ENCODE data around the gene LHPP. TPM values are rescaled to one million over a fixed set of nuclear protein-coding genes. Genes with fewer than 3 reads are reported as not detected.

LHPP gene
- total and polyA plus RNA-seq, 10 of the 15 experiments (the other 5 are each of a cell fraction or from before 2014, with no cell fraction given), result 0.79 to 9.8 (median 6.7) TPM

- TF ChIP-seq, protein P1, sequence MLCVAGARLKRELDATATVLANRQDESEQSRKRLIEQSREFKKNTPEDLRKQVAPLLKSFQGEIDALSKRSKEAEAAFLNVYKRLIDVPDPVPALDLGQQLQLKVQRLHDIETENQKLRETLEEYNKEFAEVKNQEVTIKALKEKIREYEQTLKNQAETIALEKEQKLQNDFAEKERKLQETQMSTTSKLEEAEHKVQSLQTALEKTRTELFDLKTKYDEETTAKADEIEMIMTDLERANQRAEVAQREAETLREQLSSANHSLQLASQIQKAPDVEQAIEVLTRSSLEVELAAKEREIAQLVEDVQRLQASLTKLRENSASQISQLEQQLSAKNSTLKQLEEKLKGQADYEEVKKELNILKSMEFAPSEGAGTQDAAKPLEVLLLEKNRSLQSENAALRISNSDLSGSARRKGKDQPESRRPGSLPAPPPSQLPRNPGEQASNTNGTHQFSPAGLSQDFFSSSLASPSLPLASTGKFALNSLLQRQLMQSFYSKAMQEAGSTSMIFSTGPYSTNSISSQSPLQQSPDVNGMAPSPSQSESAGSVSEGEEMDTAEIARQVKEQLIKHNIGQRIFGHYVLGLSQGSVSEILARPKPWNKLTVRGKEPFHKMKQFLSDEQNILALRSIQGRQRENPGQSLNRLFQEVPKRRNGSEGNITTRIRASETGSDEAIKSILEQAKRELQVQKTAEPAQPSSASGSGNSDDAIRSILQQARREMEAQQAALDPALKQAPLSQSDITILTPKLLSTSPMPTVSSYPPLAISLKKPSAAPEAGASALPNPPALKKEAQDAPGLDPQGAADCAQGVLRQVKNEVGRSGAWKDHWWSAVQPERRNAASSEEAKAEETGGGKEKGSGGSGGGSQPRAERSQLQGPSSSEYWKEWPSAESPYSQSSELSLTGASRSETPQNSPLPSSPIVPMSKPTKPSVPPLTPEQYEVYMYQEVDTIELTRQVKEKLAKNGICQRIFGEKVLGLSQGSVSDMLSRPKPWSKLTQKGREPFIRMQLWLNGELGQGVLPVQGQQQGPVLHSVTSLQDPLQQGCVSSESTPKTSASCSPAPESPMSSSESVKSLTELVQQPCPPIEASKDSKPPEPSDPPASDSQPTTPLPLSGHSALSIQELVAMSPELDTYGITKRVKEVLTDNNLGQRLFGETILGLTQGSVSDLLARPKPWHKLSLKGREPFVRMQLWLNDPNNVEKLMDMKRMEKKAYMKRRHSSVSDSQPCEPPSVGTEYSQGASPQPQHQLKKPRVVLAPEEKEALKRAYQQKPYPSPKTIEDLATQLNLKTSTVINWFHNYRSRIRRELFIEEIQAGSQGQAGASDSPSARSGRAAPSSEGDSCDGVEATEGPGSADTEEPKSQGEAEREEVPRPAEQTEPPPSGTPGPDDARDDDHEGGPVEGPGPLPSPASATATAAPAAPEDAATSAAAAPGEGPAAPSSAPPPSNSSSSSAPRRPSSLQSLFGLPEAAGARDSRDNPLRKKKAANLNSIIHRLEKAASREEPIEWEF (IDR thresholded peaks at IDR 0.05; ENCODE audit: insufficient replicate concordance, low read depth, low read length), result no peak
- TF ChIP-seq PAX5 (IDR thresholded peaks at IDR 0.05; ENCODE audit: borderline replicate concordance, low read depth, low read length) (no peak), EGR1 (IDR thresholded peaks at IDR 0.05; ENCODE audit: borderline replicate concordance in 1 of 2, low read depth in 2 of 2, low read length in 2 of 2) (peak in 1 of 2 experiments; percentile 91; a peak in 2 of 3 replicates), IKZF2 (IDR thresholded peaks at IDR 0.05) (peak in 1 of 2 experiments; percentile 47; a peak in 1 of 4 replicates)
These were observed 158.3 kb downstream of the LHPP start (continued) for GRCh38 chr10:124619802-124620490.

- Histone ChIP-seq H4K20me1 (ENCODE audit: control insufficient read depth, insufficient read depth) (no peaks in the 10 kb centered on the region), H3K9ac (ENCODE audit: control insufficient read depth, insufficient read depth, low read length) (no peak overlapping the region), H3K9me3 (replicated peaks; ENCODE audit: control insufficient read depth, insufficient read depth, low read length) (no peaks in the 10 kb centered on the region), H2AFZ (ENCODE audit: control insufficient read depth, low read depth, low read length) (no peak overlapping the region), H3K4me2 (ENCODE audit: control insufficient read depth, insufficient read depth) (no peak overlapping the region), H3K36me3 (ENCODE audit: control insufficient read depth in 2 of 2, insufficient read depth in 2 of 2, low read length in 1 of 2) (peaks cover 0 to 16% of the 10 kb centered on the region in 2 experiments; a peak in 2 of 4 replicates), H3K4me3 (no peak overlapping the region), H3K27me3 (replicated peaks in 1 of 2; ENCODE audit: control insufficient read depth in 2 of 2, insufficient read depth in 2 of 2, low read length in 1 of 2) (no peaks in the 10 kb centered on the region), H3K4me1 (ENCODE audit: control insufficient read depth, insufficient read depth, low read length) (peaks cover 46% of the 10 kb centered on the region), H3K27ac (ENCODE audit: control insufficient read depth, insufficient read depth) (no peak overlapping the region), H3K79me2 (ENCODE audit: control insufficient read depth, insufficient read depth, low read length) (no peaks in the 10 kb centered on the region; the same call in 1 of the 2 replicates)
- no peak for ATAC-seq
- no peak for FAIRE-seq
- intact Hi-C loops (cut with micrococcal nuclease; ENCODE audit: unreplicated experiment) (no loop called here), in situ Hi-C loops (cut with MboI) (no loop called here)
- RAD21 ChIA-PET (ENCODE audit: unreplicated experiment), result interaction anchor here (4.8 kb wide), 1 partner anchor 120 kb away, joined by 35 read pairs; no protein-coding TSS in a partner anchor
- no peak for DNase-seq (ENCODE audit: low read depth, low spot score)
- SMC1A ChIA-PET (ENCODE audit: uncharacterized antibody, unreplicated experiment), result interaction anchor here (1.1 kb wide), 1 partner anchor 120 kb away, joined by 5 read pairs; no protein-coding TSS in a partner anchor
- BruUV-seq (replicated peaks), result no TSS peak
- POLR2A ChIA-PET, result no interaction called here
- 87% methylated on average over 13 of the region's 13 CpGs for WGBS (ENCODE audit: insufficient coverage, insufficient replicate concordance, low lambda C conversion rate, missing lambda C conversion rate)
- CTCF ChIA-PET, result interaction anchor here (3.9 kb wide), 1 partner anchor 120 kb away, joined by 30 read pairs; no protein-coding TSS in a partner anchor
- TF ChIP-seq FOXK2 (IDR thresholded peaks at IDR 0.05) (no peak), EP300 (IDR thresholded peaks at IDR 0.05; ENCODE audit: borderline replicate concordance in 1 of 2, control insufficient read depth in 1 of 2, low read depth in 2 of 2, low read length in 2 of 2) (no peak), STAT3 (IDR thresholded peaks at IDR 0.05; ENCODE audit: low read depth, low read length) (no peak), BACH1 (IDR thresholded peaks at IDR 0.05; ENCODE audit: borderline replicate concordance) (no peak), USF2 (IDR thresholded peaks at IDR 0.05; ENCODE audit: borderline replicate concordance, low read depth, low read length) (no peak), CBX3 (IDR thresholded peaks at IDR 0.05; ENCODE audit: borderline replicate concordance, low read depth) (no peak), MEF2A (IDR thresholded peaks at IDR 0.05; ENCODE audit: insufficient read depth, low read depth, low read length) (no peak), BHLHE40 (IDR thresholded peaks at IDR 0.05; ENCODE audit: borderline replicate concordance in 1 of 2, low read depth in 2 of 2, low read length in 1 of 2) (no peak), KAT2A (conservative IDR thresholded peaks at IDR 0.05; ENCODE audit: control insufficient read depth, low read depth, low read length) (no peak), RAD21 (IDR thresholded peaks at IDR 0.05; ENCODE audit: insufficient read depth, low read depth, low read length) (no peak), SUZ12 (IDR thresholded peaks at IDR 0.05; ENCODE audit: unreplicated experiment) (no peak)
These were observed 160.0 kb downstream of the LHPP start for GRCh38 chr10:124621637-124622036.
